Neural progenitor cell (in vitro differentiated cells): ENCODE data around the gene PPFIA2. TPM values are rescaled to one million over a fixed set of nuclear protein-coding genes. Genes with fewer than 3 reads are reported as not detected.
"Not testable (repeated sequence)": the region's sequence is repeated elsewhere in the genome, so short reads cannot be mapped to it uniquely, and the experiment has no call there.

Experiments used
- DNase-seq: peaks from one replicate; pipeline ENCODE4 v3.0.0-alpha.2; 2016; ENCODE audit warnings: low spot score
- H2AFZ ChIP-seq: fragments of 200-600 bp; sonication (generic); replicated peaks from 2 replicates; pipeline ENCODE4 v1.6.1; 2016; ENCODE audit warnings: antibody characterized with exemption
- H3F3A ChIP-seq: fragments of 200-600 bp; sonication (generic); 2 replicates; pipeline ENCODE4 v1.6.1; 2016; ENCODE audit warnings: antibody characterized with exemption, low read depth
- H3K27ac ChIP-seq: fragments of 200-600 bp; sonication (generic); 2 replicates; pipeline ENCODE4 v1.5.1; 2016; ENCODE audit warnings: mild to moderate bottlenecking
- H3K27me3 ChIP-seq: fragments of 200-600 bp; sonication (generic); 2 replicates; pipeline ENCODE4 v1.6.1; 2016; ENCODE audit warnings: mild to moderate bottlenecking, moderate library complexity
- H3K36me3 ChIP-seq: fragments of 200-600 bp; sonication (generic); 2 replicates; pipeline ENCODE4 v1.5.1; 2016
- H3K4me1 ChIP-seq: fragments of 200-600 bp; sonication (generic); 2 replicates; pipeline ENCODE4 v1.6.1; 2016; ENCODE audit warnings: mixed run types
- H3K4me2 ChIP-seq: fragments of 200-600 bp; sonication (generic); 2 replicates; pipeline ENCODE4 v1.6.1; 2016
- H3K4me3 ChIP-seq: fragments of 200-600 bp; sonication (generic); 2 replicates; pipeline ENCODE4 v1.5.1; 2016
- H3K79me2 ChIP-seq: fragments of 200-600 bp; sonication (generic); 2 replicates; pipeline ENCODE4 v1.6.1; 2016; ENCODE audit warnings: low read depth
- H3K9ac ChIP-seq: fragments of 200-600 bp; sonication (generic); 2 replicates; pipeline ENCODE4 v1.6.1; 2016
- H3K9me3 ChIP-seq: fragments of 200-600 bp; sonication (generic); 2 replicates; pipeline ENCODE4 v1.5.1; 2016; ENCODE audit warnings: low read depth
- H4K20me1 ChIP-seq: fragments of 200-600 bp; sonication (generic); 2 replicates; pipeline ENCODE4 v1.6.1; 2016; ENCODE audit warnings: low read depth
- H3K27ac Mint-ChIP-seq: 3 replicates; pipeline ENCODE4 v1.8.0; 2021; ENCODE audit warnings: mixed read lengths
- H3K27me3 Mint-ChIP-seq: 2 replicates; pipeline ENCODE4 v1.8.0; 2022; ENCODE audit warnings: low read depth, mild to moderate bottlenecking, inconsistent platforms, moderate library complexity, mixed read lengths; ENCODE audit not compliant: insufficient read depth
- H3K36me3 Mint-ChIP-seq: 3 replicates; pipeline ENCODE4 v1.8.0; 2021; ENCODE audit warnings: mixed read lengths
- H3K4me1 Mint-ChIP-seq: 3 replicates; pipeline ENCODE4 v1.8.0; 2021; ENCODE audit warnings: mixed read lengths
- H3K4me3 Mint-ChIP-seq: 3 replicates; pipeline ENCODE4 v1.8.0; 2021; ENCODE audit warnings: mild to moderate bottlenecking, moderate library complexity, mixed read lengths
- H3K9me3 Mint-ChIP-seq: 3 replicates; pipeline ENCODE4 v1.8.0; 2020; ENCODE audit warnings: mixed read lengths
- CTCF ChIP-seq: fragments of 200-600 bp; sonication (generic); IDR thresholded peaks from 2 replicates; pipeline ENCODE4 v1.5.1; 2017; ENCODE audit warnings: antibody characterized with exemption, mild to moderate bottlenecking
- EZH2 ChIP-seq: fragments of 200-600 bp; sonication (generic); IDR thresholded peaks from 2 replicates; pipeline ENCODE4 v1.6.1; 2017; ENCODE audit warnings: antibody characterized with exemption, mild to moderate bottlenecking, moderate library complexity
- EZH2phosphoT487 ChIP-seq: fragments of 200-600 bp; sonication (generic); IDR thresholded peaks from 2 replicates; pipeline ENCODE4 v1.6.1; 2017; ENCODE audit warnings: antibody characterized with exemption
- total RNA-seq: library from RNA; depleted of rRNA; stranded (reverse); fragments of >200 nt; gene quantifications from 2 replicates; pipeline ENCODE4 v1.2.3, GENCODE V29; 2015; ENCODE audit warnings: low replicate concordance

PPFIA2 gene
- total RNA-seq, 1 donor from 2014 or later, result 1.4 TPM

DNA sequence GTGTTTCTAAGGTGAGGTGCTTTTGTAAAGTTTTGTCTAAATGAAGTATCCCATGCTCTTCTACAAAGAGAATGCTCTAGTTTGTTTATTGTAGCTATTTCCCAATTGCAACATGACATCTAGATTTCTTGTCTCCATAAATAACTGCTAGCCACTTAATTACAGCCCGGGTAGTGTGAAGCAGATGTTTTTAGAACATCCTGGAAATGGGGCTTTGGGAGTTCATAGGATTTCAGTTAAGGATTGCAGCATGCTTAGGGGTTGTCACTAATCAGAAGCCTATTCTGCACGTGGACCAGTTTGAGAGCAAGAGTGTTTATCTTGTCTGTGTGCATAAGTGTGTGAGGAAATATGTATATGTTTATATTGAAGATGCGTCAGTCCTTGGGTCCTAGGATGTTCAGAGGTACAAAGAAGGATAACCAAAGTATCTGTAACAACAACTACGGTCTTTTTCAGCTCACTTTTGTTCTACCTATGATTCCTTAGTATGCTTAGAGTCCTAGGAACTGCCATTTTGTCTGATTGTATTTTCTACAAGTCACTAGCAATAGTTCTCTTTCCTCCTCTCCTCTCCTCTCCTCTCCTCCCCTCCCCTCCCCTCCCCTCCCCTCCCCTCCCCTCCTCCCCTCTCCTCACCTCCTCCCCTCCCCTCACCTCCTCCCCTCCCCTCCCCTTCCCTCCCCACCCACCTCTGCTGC, 546.0 kb downstream of the PPFIA2 start:
- Histone ChIP-seq H3K4me3 (no peak overlapping the region), H3K79me2 (no peaks in the 10 kb centered on the region), H4K20me1 (peaks cover 4% of the 10 kb centered on the region), H3K27me3 (no peaks in the 10 kb centered on the region), H3K9ac (no peak overlapping the region), H3K27ac (no peak overlapping the region), H3K4me2 (no peak overlapping the region), H3K36me3 (no peaks in the 10 kb centered on the region), H2AFZ (no peak overlapping the region), H3K9me3 (no peaks in the 10 kb centered on the region), H3K4me1 (peaks cover 21% of the 10 kb centered on the region), H3F3A (peaks cover 10% of the 10 kb centered on the region)
- Mint-ChIP-seq H3K27ac (no peak overlapping the region), H3K27me3 (peaks cover under 1% of the 10 kb centered on the region), H3K4me1 (peaks cover 27% of the 10 kb centered on the region), H3K4me3 (no peak overlapping the region), H3K9me3 (no peaks in the 10 kb centered on the region), H3K36me3 (no peaks in the 10 kb centered on the region)
- DNase-seq, result no peak
- no peak for TF ChIP-seq CTCF
- TF ChIP-seq EZH2phosphoT487, result no peak
- no peak for TF ChIP-seq EZH2

- Histone ChIP-seq H4K20me1 (peaks cover 7% of the 10 kb centered on the region), H3K9me3 (no peaks in the 10 kb centered on the region), H3F3A (peaks cover 28% of the 10 kb centered on the region), H3K79me2 (no peaks in the 10 kb centered on the region), H2AFZ (no peak overlapping the region), H3K4me1 (peaks cover 39% of the 10 kb centered on the region), H3K4me3 (no peak overlapping the region), H3K36me3 (no peaks in the 10 kb centered on the region), H3K4me2 (no peak overlapping the region), H3K27me3 (no peaks in the 10 kb centered on the region), H3K27ac (no peak overlapping the region), H3K9ac (no peak overlapping the region)
- Mint-ChIP-seq H3K4me3 (no peak overlapping the region), H3K27me3 (no peaks in the 10 kb centered on the region), H3K4me1 (peaks cover 43% of the 10 kb centered on the region), H3K27ac (no peak overlapping the region), H3K9me3 (no peaks in the 10 kb centered on the region), H3K36me3 (no peaks in the 10 kb centered on the region)
- DNase-seq, result no peak
- no peak for TF ChIP-seq EZH2phosphoT487
- TF ChIP-seq CTCF, result no peak
- no peak for TF ChIP-seq EZH2
Observed at GRCh38 chr12:81211306-81211705, 547.8 kb downstream of the PPFIA2 start.

DNA sequence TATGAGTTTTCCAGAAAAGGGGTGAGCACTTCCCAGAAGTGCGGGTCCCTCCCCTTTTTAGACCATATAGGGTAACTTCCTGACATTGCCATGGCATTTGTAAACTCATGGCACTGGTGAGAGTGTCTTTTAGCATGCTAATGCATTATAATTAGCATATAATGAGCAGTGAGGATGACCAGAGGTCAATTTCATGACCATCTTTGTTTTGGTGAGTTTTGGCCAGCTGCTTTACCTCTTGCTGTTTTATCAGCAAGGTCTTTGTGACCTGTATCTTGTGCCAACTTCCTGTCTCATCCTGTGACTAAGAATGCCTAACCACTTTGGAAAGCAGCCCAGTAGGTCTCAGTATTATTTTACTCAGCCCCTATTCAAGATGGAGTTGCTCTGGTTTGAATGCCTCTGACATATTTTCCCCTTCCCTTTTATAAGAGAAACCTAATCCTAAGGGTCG, 549.4 kb downstream of the PPFIA2 start:
- H3K27me3 ChIP-seq, H3K27ac Mint-ChIP-seq, H3K9ac ChIP-seq, H3K4me3 Mint-ChIP-seq, H3K9me3 Mint-ChIP-seq, H2AFZ ChIP-seq, H3K4me2 ChIP-seq, H3K27ac ChIP-seq, H3K9me3 ChIP-seq, H3K27me3 Mint-ChIP-seq, H3K4me3 ChIP-seq, DNase-seq, H3K36me3 ChIP-seq, H4K20me1 ChIP-seq, H3K79me2 ChIP-seq, H3K36me3 Mint-ChIP-seq: not testable (repeated sequence)
- H3K4me1 ChIP-seq, result peaks cover 54% of the 10 kb centered on the region
- H3K4me1 Mint-ChIP-seq, result peaks cover 59% of the 10 kb centered on the region
- H3F3A ChIP-seq, result peaks cover 39% of the 10 kb centered on the region

- Histone ChIP-seq H3K9me3 (no peaks in the 10 kb centered on the region), H3K36me3 (no peaks in the 10 kb centered on the region), H3K27ac (no peak overlapping the region), H2AFZ (no peak overlapping the region), H3K4me1 (peaks cover 55% of the 10 kb centered on the region), H3K9ac (no peak overlapping the region), H3K4me3 (no peak overlapping the region), H3K79me2 (no peaks in the 10 kb centered on the region), H4K20me1 (peaks cover 7% of the 10 kb centered on the region), H3K4me2 (peak overlapping the region; percentile 63), H3F3A (peaks cover 39% of the 10 kb centered on the region), H3K27me3 (no peaks in the 10 kb centered on the region)
- no peak for DNase-seq
- TF ChIP-seq CTCF, result no peak
- no peak for TF ChIP-seq EZH2phosphoT487
- TF ChIP-seq EZH2, result no peak
- Mint-ChIP-seq H3K27me3 (no peaks in the 10 kb centered on the region), H3K9me3 (no peaks in the 10 kb centered on the region), H3K4me3 (no peak overlapping the region), H3K36me3 (peaks cover 2% of the 10 kb centered on the region), H3K4me1 (peaks cover 61% of the 10 kb centered on the region), H3K27ac (no peak overlapping the region)
Observed at GRCh38 chr12:81209012-81209411, 550.1 kb downstream of the PPFIA2 start.
